GM19372 (cell line): ENCODE measurements around the gene OSBP2.
"Not testable (repeated sequence)": the region's sequence is repeated elsewhere in the genome, so short reads cannot be mapped to it uniquely, and the experiment has no call there.

Experiments
- ATAC-seq: cut with Tn5 transposase; IDR thresholded peaks from one replicate; pipeline ENCODE4 v1.9.1; 2021; ENCODE audit warnings: mild to moderate bottlenecking, low read depth, moderate library complexity; ENCODE audit not compliant: unreplicated experiment

Gene OSBP2

DNA sequence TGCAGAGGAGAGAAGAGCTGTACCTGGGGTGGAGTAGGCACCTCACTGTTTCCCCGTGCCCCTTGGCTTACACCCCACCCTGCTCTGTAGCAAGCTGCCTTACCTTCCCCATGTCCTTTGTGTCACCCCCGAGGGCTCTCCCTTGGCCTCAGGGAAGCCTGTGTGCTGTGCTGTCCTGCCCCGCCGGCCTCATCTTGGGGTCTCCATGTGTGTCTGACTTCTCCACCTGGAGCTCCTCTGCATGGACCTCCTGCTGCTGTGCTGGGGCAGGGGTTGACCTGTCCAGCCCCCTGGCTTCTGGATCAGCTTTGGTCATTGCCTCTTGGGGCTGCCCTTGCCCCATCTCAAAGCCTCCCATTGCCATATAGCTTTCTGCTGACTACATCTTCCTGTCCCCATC, 59.8 kb downstream of the OSBP2 start:
- ATAC-seq = no peak

DNA sequence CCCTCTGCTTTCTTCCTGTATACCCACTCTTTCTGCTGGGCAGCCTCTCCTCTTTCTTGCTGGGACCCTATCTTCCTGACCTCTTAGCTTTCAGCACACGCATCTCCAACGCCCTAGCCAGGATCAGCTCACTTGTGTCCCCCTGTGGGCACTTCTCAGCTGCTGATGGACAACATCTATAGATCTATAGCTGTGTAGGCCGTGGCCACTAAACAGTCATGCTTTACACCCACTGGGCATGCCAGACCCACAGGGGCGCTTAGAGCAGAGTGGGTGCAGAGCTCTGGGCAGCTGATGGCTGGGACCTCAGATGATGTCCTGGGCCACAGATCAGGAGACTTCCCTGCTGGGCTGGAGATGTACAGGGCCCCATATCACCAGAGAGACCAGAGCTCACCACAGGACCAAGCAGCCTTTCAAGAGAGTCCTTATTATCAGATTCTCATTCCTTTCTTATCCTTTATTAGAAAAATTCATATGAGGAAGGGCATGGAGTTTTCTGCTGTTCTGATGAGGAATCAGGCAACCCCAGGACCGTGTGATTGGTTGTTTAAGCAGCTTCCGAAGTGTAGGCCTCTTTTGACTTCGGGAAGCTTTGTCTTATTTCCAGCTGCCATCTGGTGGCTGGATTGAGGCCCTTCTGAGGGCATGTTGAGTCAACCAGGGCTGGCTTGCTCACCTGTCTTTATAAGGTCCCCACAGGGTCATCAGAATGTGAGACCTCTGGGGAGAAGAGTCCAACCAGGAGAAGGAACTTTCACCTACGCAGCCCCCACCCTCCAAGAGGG, 60.5 kb downstream of the OSBP2 start:
- ATAC-seq = no peak

- no peak for ATAC-seq
Observed at GRCh38 chr22:30755759-30756124, 61.1 kb downstream of the OSBP2 start.

GRCh38 chr22:30763815-30764673, 69.4 kb downstream of the OSBP2 start:
- ATAC-seq = no peak

DNA sequence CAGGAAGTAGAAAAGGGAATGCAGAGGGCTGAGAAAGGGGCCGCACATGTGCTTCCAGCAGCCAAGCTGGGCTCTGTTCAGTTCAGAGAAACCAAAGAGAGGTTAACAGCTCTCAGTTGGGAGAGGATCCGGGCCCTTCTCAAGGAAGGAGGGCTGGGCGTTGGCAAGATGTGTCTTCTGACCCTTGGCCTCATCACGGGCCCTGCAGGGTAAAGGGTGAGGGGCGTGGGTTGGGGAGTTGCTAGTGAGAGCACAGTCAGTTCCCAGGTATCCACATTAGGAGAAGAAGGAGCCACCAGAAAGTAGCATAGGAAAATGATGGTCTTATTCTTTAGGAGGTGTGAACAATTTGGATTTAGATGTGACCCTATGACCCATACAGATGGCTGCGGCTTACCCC, 73.0 kb downstream of the OSBP2 start:
- no peak for ATAC-seq

- ATAC-seq = no peak
Observed at GRCh38 chr22:30770716-30771115, 76.0 kb downstream of the OSBP2 start.

DNA sequence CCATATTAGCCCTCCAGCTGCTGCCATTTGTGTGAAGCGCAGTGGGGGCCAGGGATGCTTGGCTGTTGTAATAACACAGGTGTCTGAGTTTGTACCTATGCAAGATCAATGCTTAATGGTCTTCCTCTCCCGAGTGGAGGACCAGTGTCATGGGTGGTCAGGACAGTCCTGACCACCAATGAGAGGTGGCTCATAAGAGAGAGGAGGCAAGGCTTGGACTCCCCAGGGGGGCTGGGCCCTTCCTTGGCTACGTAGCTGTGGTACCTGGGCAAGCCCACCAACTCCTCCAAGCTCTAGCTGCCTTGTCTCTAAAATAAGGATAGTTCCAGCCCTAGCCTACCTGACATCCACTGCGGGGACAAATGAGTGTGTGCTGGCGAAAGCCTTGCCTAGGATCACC, 79.2 kb downstream of the OSBP2 start:
- no peak for ATAC-seq

DNA sequence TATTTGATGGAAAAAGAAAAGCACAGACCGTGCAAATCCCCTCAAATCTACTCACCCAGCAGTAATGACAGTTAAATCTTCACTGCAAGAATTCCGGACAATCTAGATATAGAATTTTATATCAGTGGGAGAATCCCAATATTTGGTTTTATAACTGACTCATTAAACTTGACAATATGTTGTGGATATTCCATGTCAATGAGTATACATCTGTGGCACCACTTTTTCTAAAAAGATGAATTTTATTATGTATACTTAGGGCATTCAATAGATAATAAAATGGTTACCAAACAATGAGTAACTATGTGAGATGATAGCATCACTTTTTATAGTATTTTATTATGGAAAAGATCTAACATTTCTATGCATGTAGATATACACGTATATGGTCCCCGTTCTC, 79.9 kb downstream of the OSBP2 start:
- no peak for ATAC-seq

GRCh38 chr22:30776476-30776875, 81.8 kb downstream of the OSBP2 start:
- ATAC-seq = no peak

DNA sequence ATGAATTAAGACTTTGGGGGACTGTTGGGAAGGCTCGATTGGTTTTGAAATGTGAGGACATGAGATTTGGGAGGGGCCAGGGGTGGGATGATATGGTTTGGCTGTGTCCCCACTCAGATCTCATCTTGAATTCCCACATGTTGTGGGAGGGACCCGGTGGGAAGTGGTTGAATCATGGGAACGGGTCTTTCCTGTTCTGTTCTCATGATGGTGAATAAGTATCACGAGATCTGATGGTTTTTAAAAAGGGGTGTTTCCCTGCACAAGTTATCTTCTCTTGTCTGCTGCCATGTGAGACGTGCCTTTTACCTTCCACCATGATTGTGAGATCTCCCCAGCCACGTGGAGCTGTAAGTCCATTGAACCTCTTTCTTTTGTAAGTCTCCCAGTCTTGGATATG, 82.5 kb downstream of the OSBP2 start:
- not testable (repeated sequence) for ATAC-seq

DNA sequence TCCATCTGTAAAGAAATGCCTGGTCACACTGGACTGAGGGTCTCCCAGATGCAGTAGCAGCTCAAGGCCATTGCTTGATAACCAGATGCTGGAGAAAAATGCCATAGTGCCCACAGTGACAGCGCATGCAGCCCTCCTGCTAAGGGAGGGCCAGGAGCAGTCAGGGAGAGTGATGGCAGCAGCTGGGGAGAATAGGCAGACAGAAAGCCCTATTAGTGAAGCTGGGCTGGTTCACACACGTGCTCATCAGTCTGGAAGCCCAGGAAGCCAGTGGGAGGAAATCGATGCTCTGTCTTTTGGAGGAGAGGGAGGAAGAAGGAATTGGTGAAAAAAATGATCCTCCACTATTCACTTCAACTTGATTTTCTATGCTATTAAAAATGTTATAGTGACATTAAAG, 82.9 kb downstream of the OSBP2 start:
- ATAC-seq = no peak

DNA sequence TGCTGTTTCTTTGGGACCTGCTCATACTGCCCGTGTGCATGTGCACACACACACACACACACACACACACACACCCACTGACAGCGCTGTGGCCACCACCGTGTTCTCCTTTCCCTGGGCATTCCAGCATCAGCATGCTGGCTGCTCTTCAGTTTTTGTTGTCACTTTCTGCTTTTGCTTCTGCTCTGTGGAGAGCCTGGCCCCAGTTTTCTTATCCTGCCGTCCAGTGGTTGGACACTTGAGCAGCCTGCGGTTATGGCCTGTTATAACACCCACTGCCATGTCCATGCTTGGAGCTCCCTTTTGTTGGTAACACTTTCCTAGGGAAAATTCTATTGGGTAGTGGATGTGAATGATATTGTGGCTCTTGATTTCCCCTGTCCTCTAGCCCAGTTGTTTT, 83.6 kb downstream of the OSBP2 start:
- no peak for ATAC-seq

GRCh38 chr22:30780026-30780425, 85.4 kb downstream of the OSBP2 start:
- no peak for ATAC-seq

DNA sequence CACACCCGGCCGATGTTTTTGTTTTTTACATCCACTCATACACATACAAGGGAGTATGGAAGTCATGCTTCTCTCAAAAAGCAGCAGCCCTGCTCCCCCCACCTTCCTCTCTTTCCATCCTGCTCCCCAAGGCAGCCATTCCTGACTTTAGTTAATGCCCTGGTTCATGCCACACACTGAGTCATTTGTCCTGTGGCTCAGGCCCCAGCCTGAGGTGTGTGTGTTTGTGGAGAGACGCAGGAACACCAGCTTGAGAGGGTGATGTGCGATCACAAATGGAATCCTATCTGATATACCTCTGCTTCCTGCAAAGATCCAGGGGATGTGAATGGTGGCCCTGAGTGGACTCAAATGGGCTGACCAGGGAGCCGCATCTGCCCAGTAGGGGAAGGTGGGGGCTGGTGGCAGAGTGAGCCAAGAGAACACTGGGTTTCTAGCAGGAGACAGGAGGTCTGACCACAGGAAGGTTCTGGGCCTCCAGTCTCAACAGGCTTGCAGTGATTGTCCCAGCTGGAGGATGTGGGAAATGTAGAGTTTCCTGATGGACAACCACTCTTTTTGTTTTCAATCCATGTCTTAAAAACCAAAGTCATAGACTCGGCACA, 86.7 kb downstream of the OSBP2 start:
- no peak for ATAC-seq

GRCh38 chr22:30782613-30783012, 87.9 kb downstream of the OSBP2 start:
- no peak for ATAC-seq

DNA sequence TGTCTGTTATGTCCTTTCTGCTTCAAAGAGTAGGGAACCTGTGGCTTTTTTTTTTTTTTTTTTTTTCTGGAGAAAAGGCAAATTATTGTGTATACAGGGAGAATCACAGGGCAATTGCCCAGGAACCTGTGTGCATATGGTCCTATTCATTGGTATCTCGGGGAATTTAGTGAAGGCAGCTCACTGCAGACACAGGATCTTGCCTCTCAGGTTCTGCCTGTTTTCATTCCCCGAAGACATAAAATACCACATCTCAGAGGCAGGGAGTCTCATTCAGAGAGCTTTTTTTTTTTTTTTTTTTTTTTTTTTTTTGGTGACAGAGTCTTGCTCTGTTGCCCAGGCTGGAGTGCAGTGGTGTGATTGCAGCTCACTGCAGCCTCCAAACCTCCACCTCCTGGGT, 88.3 kb downstream of the OSBP2 start:
- no peak for ATAC-seq

DNA sequence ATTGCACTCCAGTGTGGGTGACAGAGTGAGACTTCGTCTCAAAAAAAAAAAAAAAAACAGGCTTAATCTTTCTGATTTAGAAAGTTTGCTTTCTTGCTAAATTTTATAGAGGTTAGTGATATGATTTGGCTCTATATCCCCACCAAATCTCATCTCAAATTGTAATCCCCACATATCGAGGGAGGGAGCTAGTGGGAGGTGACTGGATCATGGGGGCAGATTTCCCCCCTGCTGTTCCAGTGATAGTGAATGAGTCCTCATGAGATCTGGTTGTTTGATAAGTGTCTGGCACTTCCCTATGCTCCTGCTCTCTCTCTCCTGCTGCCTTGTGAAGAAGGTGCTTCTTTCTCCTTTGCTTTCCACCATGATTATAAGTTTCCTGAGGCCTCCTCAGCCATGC, 90.9 kb downstream of the OSBP2 start:
- ATAC-seq = no peak

DNA sequence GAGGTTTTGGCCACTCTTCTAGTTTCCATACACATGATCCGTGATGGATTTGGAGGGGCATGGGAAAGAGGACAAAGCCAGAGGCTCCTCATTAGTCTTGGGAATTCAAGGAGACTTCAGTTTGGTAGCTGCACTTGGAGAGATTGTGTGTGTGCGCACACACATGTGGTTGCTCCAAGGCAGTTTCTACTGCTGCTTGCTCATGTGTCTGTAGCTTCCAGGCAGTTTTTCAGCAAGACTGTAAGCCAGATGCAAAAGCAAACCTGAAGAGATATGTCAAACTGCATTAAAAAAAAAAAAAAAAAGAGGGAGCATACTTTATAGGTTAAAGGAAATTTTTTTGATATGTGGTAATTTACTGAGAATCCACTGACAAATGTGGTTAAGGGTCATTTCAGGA, 95.7 kb downstream of the OSBP2 start:
- no peak for ATAC-seq

DNA sequence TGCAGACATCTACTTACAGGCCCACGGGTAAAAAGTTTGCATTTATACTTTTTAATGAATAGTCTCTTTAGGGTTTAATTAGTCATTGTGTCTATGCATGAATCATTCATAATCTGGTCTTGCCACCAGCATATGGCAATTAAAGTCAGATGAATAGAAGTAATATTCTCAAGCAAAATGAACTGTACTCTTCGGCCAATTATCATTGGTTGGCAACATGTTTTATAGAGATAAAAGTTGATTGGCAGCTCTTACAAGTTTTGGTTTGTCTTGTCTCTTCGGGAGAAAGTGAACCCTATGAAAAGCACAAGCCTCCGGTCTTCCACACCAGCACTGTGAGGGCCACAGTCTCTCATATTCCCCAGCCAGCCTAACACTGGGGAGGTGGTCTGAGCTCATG, 97.8 kb downstream of the OSBP2 start:
- ATAC-seq = no peak

DNA sequence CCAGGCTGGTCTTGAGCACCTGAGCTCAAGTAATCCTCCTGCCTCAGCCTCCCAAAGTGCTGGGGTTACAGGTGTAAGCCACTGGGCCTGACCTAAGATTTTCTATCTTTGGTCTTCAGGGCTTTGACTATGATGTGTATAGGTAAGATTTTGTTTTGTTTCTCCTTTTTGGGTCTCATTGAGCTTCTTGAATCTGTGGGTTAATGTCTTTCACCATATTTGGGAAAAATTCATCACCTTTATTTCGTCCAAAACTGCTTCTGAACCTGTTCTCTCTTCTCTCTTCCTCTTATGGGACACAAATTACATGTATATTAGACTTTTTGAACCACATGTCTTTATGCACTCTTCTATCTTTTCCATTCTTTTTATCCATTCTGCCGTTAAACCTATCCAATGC, 100.4 kb downstream of the OSBP2 start:
- ATAC-seq = no peak

DNA sequence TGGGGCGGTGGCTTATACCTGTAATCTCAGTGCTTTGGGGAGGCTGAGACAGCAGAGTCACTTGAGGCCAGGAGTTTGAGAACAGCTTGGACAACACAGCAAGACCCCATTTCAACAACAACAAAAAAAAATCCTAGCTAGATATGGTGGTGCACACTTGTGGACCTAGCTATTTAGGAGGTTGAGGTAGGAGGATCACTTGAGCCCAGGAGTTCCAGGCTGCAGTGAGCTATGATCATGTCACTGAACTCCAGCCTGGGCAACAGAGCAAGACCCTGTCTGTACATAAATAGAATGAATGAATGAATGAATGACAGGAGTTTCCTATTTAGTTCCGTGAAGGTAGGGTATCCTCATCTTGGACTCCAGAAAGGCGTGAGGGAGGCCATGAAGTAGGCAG, 107.0 kb downstream of the OSBP2 start:
- ATAC-seq = no peak
